BLaER1 (cell line): Measurements from ENCODE around the gene LSM2.
"Not testable (repeated sequence)": the region's sequence is repeated elsewhere in the genome, so short reads cannot be mapped to it uniquely, and the experiment has no call there.

Source experiments
- H3K27ac ChIP-seq: shearing (Covaris generic); formaldehyde crosslinking; 2 replicates; pipeline ENCODE4 v1.8.1; 2022
- H3K27me3 ChIP-seq: shearing (Covaris generic); formaldehyde crosslinking; 2 replicates; pipeline ENCODE4 v1.8.1; 2022
- H3K36me3 ChIP-seq: shearing (Covaris generic); formaldehyde crosslinking; 2 replicates; pipeline ENCODE4 v1.8.1; 2022
- H3K4me1 ChIP-seq: shearing (Covaris generic); formaldehyde crosslinking; 2 replicates; pipeline ENCODE4 v1.8.1; 2022
- H3K4me2 ChIP-seq: shearing (Covaris generic); formaldehyde crosslinking; 2 replicates; pipeline ENCODE4 v1.8.1; 2022
- H3K4me3 ChIP-seq: shearing (Covaris generic); formaldehyde crosslinking; 2 replicates; pipeline ENCODE4 v1.8.1; 2022
- H3K9ac ChIP-seq: shearing (Covaris generic); formaldehyde crosslinking; 2 replicates; pipeline ENCODE4 v1.8.1; 2022
- H3K9me3 ChIP-seq: shearing (Covaris generic); formaldehyde crosslinking; 2 replicates; pipeline ENCODE4 v1.8.1; 2022
- H4K20me1 ChIP-seq: shearing (Covaris generic); formaldehyde crosslinking; 2 replicates; pipeline ENCODE4 v1.8.1; 2022
- Cebpa-rat ChIP-seq: shearing (Covaris generic); IDR thresholded peaks from 2 replicates; pipeline ENCODE4 v1.8.1; 2022

The LSM2 gene

GRCh38 chr6:31796993-31797385 is 9.8 kb downstream of the LSM2 start:
- Histone ChIP-seq H3K4me3 (no peak overlapping the region), H3K4me2 (peak overlapping the region; percentile 93), H3K27me3 (no peaks in the 10 kb centered on the region), H3K9me3 (no peaks in the 10 kb centered on the region), H3K9ac (0 out of 2 replicates have a peak overlapping the region, but pooled peaks have one; percentile 59), H3K4me1 (peaks cover 63% of the 10 kb centered on the region), H3K27ac (peak overlapping the region; percentile 100), H4K20me1 (no peaks in the 10 kb centered on the region), H3K36me3 (peaks cover 48% of the 10 kb centered on the region)
- TF ChIP-seq Cebpa-rat = no peak

DNA sequence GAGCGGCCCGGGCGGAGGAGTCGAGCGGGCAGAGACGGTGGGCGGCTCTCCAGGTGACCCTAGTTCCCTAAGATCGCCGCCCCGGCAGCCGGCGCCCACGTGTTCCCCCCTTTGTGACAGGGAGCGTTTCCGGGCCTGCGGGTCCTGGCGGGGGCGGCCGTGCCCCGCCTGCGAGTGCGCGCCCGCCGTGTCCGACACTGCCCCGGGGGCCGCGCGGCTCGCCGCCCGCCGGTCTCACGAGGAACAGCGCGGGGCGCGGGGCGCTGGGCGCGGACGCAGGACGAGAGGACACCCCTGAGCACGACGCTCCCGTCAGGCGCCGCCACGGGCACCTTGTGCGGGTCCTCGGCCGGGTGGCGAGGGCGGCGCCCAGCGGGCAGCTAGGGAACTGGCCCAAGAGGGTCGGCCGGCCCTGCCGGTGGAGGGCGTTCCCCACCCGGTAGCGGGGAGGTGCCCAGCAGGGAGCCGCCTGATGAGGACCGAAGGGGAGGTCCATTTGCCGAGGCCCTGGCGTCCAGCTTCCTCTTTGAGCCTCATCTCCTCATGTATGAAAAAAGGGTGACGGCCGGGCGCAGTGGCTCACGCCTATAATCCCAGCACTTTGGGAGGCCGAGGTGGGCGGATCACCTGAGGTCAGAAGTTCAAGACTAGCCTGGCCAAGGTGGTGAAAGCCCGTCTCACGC is 11.0 kb downstream of the LSM2 start, which contains the start of gene VARS1:
VARS1 (minus strand) TSS at position 137 of the 683 bp plus-strand sequence. CDS start 535 bp downstream, outside the sequence.
- no peak for TF ChIP-seq Cebpa-rat
- Histone ChIP-seq H3K4me2 (peak within 1 kb of the TSS; percentile 93), H3K4me1 (peaks cover 75% of the 10 kb centered on the region), H3K9ac (peak within 1 kb of the TSS; percentile 99), H4K20me1 (no peaks in the 10 kb centered on the region), H3K9me3 (no peaks in the 10 kb centered on the region), H3K27ac (peak within 1 kb of the TSS; percentile 100), H3K4me3 (peak within 1 kb of the TSS; percentile 95), H3K27me3 (no peaks in the 10 kb centered on the region), H3K36me3 (peaks cover 48% of the 10 kb centered on the region)

GRCh38 chr6:31794866-31795615 is 11.7 kb downstream of the LSM2 start:
- Histone ChIP-seq H3K4me3 (peak overlapping the region; percentile 95), H3K9me3 (no peaks in the 10 kb centered on the region), H3K9ac (peak overlapping the region; percentile 99), H3K27ac (peak overlapping the region; percentile 100), H3K4me2 (peak overlapping the region; percentile 93), H3K4me1 (peaks cover 76% of the 10 kb centered on the region), H4K20me1 (no peaks in the 10 kb centered on the region), H3K27me3 (no peaks in the 10 kb centered on the region), H3K36me3 (peaks cover 48% of the 10 kb centered on the region)
- no peak for TF ChIP-seq Cebpa-rat

DNA sequence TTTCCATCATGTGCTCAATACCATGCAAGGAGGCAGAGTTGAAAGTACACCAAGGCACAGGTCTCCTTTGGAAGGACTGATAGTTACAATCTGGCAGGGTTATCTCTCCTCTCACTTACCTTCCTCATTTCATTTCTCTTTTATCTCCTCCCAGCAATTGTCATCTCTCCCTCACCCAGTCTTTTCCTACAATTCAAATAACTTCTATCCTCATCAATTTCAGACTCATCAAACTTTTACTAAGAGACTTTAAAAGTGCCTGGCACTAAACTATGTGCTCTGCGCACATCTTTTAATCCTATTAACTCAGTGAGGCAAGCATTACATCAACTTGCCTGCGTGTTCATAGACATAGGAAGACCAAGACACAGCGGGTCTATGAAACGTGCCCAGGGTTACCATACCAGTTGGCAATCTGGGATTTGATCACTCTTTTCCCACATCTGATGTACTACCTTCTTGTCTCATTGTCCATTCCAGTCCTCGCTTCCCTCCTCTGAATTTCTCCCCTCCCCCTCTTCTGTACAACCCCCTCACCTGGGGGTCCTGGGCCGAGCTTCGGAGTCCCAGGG is 12.4 kb downstream of the LSM2 start:
- Histone ChIP-seq H3K9ac (peak overlapping the region; percentile 99), H3K4me2 (peak overlapping the region; percentile 93)
- no peak for TF ChIP-seq Cebpa-rat

GRCh38 chr6:31793927-31794245 is 12.9 kb downstream of the LSM2 start:
- Histone ChIP-seq H3K4me3 (peak overlapping the region; percentile 95), H3K4me2 (peak overlapping the region; percentile 93), H3K27ac (peak overlapping the region; percentile 100), H3K36me3 (peaks cover 47% of the 10 kb centered on the region), H3K9ac (peak overlapping the region; percentile 99), H3K4me1 (peaks cover 78% of the 10 kb centered on the region)
- not testable (repeated sequence) for H3K27me3 ChIP-seq, H3K9me3 ChIP-seq, H4K20me1 ChIP-seq

More for the DNA sequence above, 12.4 kb downstream of the LSM2 start:
- peaks cover 78% of the 10 kb centered on the region for H3K4me1 ChIP-seq
- H3K27ac ChIP-seq = peak overlapping the region; percentile 100
- H3K27me3 ChIP-seq = no peaks in the 10 kb centered on the region
- H3K36me3 ChIP-seq = peaks cover 48% of the 10 kb centered on the region
- no peaks in the 10 kb centered on the region for H3K9me3 ChIP-seq
- no peaks in the 10 kb centered on the region for H4K20me1 ChIP-seq
- peak overlapping the region; percentile 95 for H3K4me3 ChIP-seq

GRCh38 chr6:31792761-31793171 is 14.0 kb downstream of the LSM2 start:
- no peaks in the 10 kb centered on the region for H4K20me1 ChIP-seq
- peak overlapping the region; percentile 93 for H3K4me2 ChIP-seq
- no peaks in the 10 kb centered on the region for H3K27me3 ChIP-seq
- peaks cover 52% of the 10 kb centered on the region for H3K36me3 ChIP-seq
- peaks cover 73% of the 10 kb centered on the region for H3K4me1 ChIP-seq
- TF ChIP-seq Cebpa-rat = no peak
- H3K4me3 ChIP-seq = no peak overlapping the region
- H3K9me3 ChIP-seq = no peaks in the 10 kb centered on the region
- H3K27ac ChIP-seq = peak overlapping the region; percentile 37; the same call in 1 of the 2 replicates
- H3K9ac ChIP-seq = peak overlapping the region; percentile 8; the same call in 1 of the 2 replicates

DNA sequence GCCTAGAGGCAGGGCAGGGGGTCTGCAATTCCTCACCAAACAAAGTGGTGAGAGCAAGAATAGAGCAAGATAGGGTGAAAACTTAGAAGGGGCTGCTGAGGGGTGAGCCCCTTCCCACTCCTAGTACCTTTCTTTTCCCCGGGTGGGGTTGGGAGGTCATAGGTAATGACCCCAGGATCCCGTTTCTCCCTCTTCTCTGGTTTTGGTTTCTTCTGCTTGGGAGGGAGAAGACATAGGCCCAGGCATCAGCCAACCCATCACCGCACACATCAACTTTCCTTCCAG is 14.7 kb downstream of the LSM2 start:
- H3K9me3 ChIP-seq = no peaks in the 10 kb centered on the region
- H4K20me1 ChIP-seq = no peaks in the 10 kb centered on the region
- no peak overlapping the region for H3K4me3 ChIP-seq
- H3K27ac ChIP-seq = no peak overlapping the region
- H3K36me3 ChIP-seq = peaks cover 59% of the 10 kb centered on the region
- no peak overlapping the region for H3K4me2 ChIP-seq
- no peaks in the 10 kb centered on the region for H3K27me3 ChIP-seq
- H3K9ac ChIP-seq = peak overlapping the region; percentile 8; the same call in 1 of the 2 replicates
- H3K4me1 ChIP-seq = peaks cover 65% of the 10 kb centered on the region
- TF ChIP-seq Cebpa-rat = no peak

DNA sequence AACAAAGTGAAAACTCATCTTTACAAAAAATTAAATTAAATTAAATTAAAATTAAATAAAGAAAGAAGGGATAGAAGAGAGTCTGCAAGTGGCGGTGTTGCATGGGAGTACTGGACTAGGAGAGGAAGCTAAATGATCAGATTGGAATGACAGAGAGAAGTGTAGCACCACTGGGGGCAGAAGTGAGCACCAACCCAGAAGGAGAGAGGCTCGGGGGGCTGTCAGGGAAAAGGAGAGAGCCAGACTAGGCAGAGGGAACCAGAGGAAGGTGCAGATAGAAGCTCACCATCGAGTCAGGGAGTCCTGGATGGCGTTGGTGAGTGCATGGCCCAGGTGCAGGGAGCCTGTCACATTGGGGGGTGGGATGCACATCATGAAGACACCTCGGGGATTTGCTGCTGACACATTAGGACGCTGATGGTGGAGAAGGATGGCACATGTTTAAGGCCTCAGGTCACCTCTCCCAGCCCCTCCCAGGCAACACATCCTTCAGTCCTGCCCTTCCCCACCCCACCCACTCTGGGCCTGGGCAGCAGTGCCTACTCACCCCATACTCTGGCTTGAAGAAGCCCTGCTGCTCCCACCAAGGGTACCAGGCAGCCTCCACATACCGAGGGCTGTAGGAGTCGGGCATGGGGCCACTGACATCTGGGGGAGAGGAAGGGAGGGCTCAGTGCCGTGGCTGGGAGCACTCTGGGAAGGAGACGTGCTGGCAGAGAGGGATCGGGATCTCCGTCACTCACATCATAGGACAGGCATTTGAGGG is 15.3 kb downstream of the LSM2 start:
- no peak overlapping the region; the same call in 1 of the 2 replicates for H3K4me2 ChIP-seq
- H3K4me1 ChIP-seq = peaks cover 60% of the 10 kb centered on the region
- no peaks in the 10 kb centered on the region for H4K20me1 ChIP-seq
- no peaks in the 10 kb centered on the region for H3K27me3 ChIP-seq
- H3K9me3 ChIP-seq = no peaks in the 10 kb centered on the region
- peaks cover 64% of the 10 kb centered on the region for H3K36me3 ChIP-seq
- no peak overlapping the region for H3K9ac ChIP-seq
- no peak overlapping the region for H3K27ac ChIP-seq
- H3K4me3 ChIP-seq = no peak overlapping the region
- no peak for TF ChIP-seq Cebpa-rat

GRCh38 chr6:31785475-31785874 is 21.3 kb downstream of the LSM2 start:
- no peaks in the 10 kb centered on the region for H3K9me3 ChIP-seq
- peaks cover 18% of the 10 kb centered on the region for H3K4me1 ChIP-seq
- H3K4me3 ChIP-seq = no peak overlapping the region
- H3K36me3 ChIP-seq = peaks cover 97% of the 10 kb centered on the region
- H3K27ac ChIP-seq = no peak overlapping the region
- peaks cover 12% of the 10 kb centered on the region; the same call in 1 of the 2 replicates for H4K20me1 ChIP-seq
- H3K4me2 ChIP-seq = no peak overlapping the region
- TF ChIP-seq Cebpa-rat = no peak
- no peaks in the 10 kb centered on the region for H3K27me3 ChIP-seq
- no peak overlapping the region for H3K9ac ChIP-seq
